H9 (cell line): ENCODE measurements around the gene ARHGDIB. TPM values are rescaled to one million over a fixed set of nuclear protein-coding genes. Genes with fewer than 3 reads are reported as not detected.

ENCODE experiments used
- DNase-seq: peaks from one replicate; pipeline ENCODE4 v3.0.0-alpha.2; 2017
- H2AFZ ChIP-seq: one replicate; pipeline ENCODE4 v1.6.1; 2013; ENCODE audit warnings: mild to moderate bottlenecking, low read length, control low read depth, moderate library complexity
- H2AK5ac ChIP-seq: 2 replicates; pipeline ENCODE4 v1.6.1; 2013; ENCODE audit warnings: low read length, control low read depth, mixed read lengths; ENCODE audit not compliant: insufficient read length
- H2BK120ac ChIP-seq: one replicate; pipeline ENCODE4 v1.6.1; 2013; ENCODE audit warnings: low read depth, mild to moderate bottlenecking, low read length, control low read depth, inconsistent platforms; ENCODE audit not compliant: poor library complexity, severe bottlenecking
- H2BK12ac ChIP-seq: 2 replicates; pipeline ENCODE4 v1.6.1; 2013; ENCODE audit warnings: low read length, control low read depth, mixed read lengths, low read depth; ENCODE audit not compliant: insufficient read length
- H2BK15ac ChIP-seq: 2 replicates; pipeline ENCODE4 v1.6.1; 2013; ENCODE audit warnings: low read depth, low read length, control low read depth
- H2BK20ac ChIP-seq: one replicate; pipeline ENCODE4 v1.6.1; 2013; ENCODE audit warnings: low read depth, mild to moderate bottlenecking, low read length, control low read depth, inconsistent platforms; ENCODE audit not compliant: poor library complexity, severe bottlenecking
- H2BK5ac ChIP-seq: 2 replicates; pipeline ENCODE4 v1.6.1; 2013; ENCODE audit warnings: low read length, control low read depth, mixed read lengths; ENCODE audit not compliant: insufficient read length
- H3K14ac ChIP-seq: 2 replicates; pipeline ENCODE4 v1.6.1; 2013; ENCODE audit warnings: low read length, control low read depth; ENCODE audit not compliant: insufficient read depth
- H3K18ac ChIP-seq: 2 replicates; pipeline ENCODE4 v1.6.1; 2013; ENCODE audit warnings: low read depth, mild to moderate bottlenecking, mixed read lengths, low read length, control low read depth; ENCODE audit not compliant: insufficient read length
- H3K23ac ChIP-seq: 2 replicates; pipeline ENCODE4 v1.6.1; 2013; ENCODE audit warnings: low read length, control low read depth, mixed read lengths, low read depth; ENCODE audit not compliant: insufficient read length
- H3K23me2 ChIP-seq: 2 replicates; pipeline ENCODE4 v1.6.1; 2013; ENCODE audit warnings: low read depth, mild to moderate bottlenecking, mixed read lengths, low read length, control low read depth; ENCODE audit not compliant: insufficient read length, poor library complexity, severe bottlenecking
- H3K27ac ChIP-seq: 2 replicates; pipeline ENCODE4 v1.5.1; 2013; ENCODE audit warnings: low read length, control low read depth, mixed read lengths, low read depth; ENCODE audit not compliant: insufficient read length
- H3K27me3 ChIP-seq: 2 replicates; pipeline ENCODE4 v1.6.1; 2013; ENCODE audit warnings: low read length, control low read depth, inconsistent platforms; ENCODE audit not compliant: insufficient read depth
- H3K4ac ChIP-seq: 2 replicates; pipeline ENCODE4 v1.6.1; 2013; ENCODE audit warnings: low read depth, mild to moderate bottlenecking, control low read depth, inconsistent platforms, low read length, moderate library complexity
- H3K4me1 ChIP-seq: 2 replicates; pipeline ENCODE4 v1.6.1; 2013; ENCODE audit warnings: low read length, control low read depth, inconsistent platforms; ENCODE audit not compliant: insufficient read depth
- H3K4me2 ChIP-seq: 2 replicates; pipeline ENCODE4 v1.6.1; 2013; ENCODE audit warnings: low read length, control low read depth, mixed read lengths; ENCODE audit not compliant: insufficient read length, insufficient read depth
- H3K56ac ChIP-seq: 2 replicates; pipeline ENCODE4 v1.6.1; 2013; ENCODE audit warnings: low read depth, mild to moderate bottlenecking, mixed read lengths, low read length, control low read depth; ENCODE audit not compliant: insufficient read length
- H3K79me1 ChIP-seq: 2 replicates; pipeline ENCODE4 v1.6.1; 2013; ENCODE audit warnings: low read depth, mild to moderate bottlenecking, moderate library complexity, low read length, control low read depth, inconsistent platforms; ENCODE audit not compliant: insufficient read depth, poor library complexity, severe bottlenecking
- H3K79me2 ChIP-seq: 2 replicates; pipeline ENCODE4 v1.6.1; 2013; ENCODE audit warnings: low read length, control low read depth, inconsistent platforms; ENCODE audit not compliant: insufficient read depth
- H3K9ac ChIP-seq: 2 replicates; pipeline ENCODE4 v1.6.1; 2013; ENCODE audit warnings: low read length, control low read depth, mixed read lengths; ENCODE audit not compliant: insufficient read length; ENCODE audit errors: extremely low read depth
- H3K9me3 ChIP-seq: one replicate; pipeline ENCODE4 v1.6.1; 2013; ENCODE audit warnings: low read depth, low read length, inconsistent platforms; ENCODE audit not compliant: control insufficient read depth
- H3T11ph ChIP-seq: one replicate; pipeline ENCODE4 v1.6.1; 2013; ENCODE audit warnings: mild to moderate bottlenecking, low read length, control low read depth, inconsistent platforms
- H4K20me1 ChIP-seq: one replicate; pipeline ENCODE4 v1.6.1; 2013; ENCODE audit not compliant: control insufficient read depth, insufficient read length, insufficient read depth
- H4K5ac ChIP-seq: 2 replicates; pipeline ENCODE4 v1.6.1; 2013; ENCODE audit warnings: low read depth, mild to moderate bottlenecking, mixed read lengths, low read length, control low read depth; ENCODE audit not compliant: insufficient read length
- H4K8ac ChIP-seq: replicated peaks from 2 replicates; pipeline ENCODE4 v1.6.1; 2013; ENCODE audit warnings: low read length, control low read depth, mixed read lengths, low read depth; ENCODE audit not compliant: insufficient read length
- H4K91ac ChIP-seq: 2 replicates; pipeline ENCODE4 v1.6.1; 2013; ENCODE audit warnings: low read depth, mild to moderate bottlenecking, moderate library complexity, mixed read lengths, low read length, control low read depth; ENCODE audit not compliant: insufficient read length
- H3K27ac Mint-ChIP-seq, 3 experiments: 2 replicates in 2 of 3; 3 replicates in 1 of 3; pipeline ENCODE4 v1.8.0; 2020 to 2021; ENCODE audit warnings: mixed read lengths in 3 of 3, mild to moderate bottlenecking in 1 of 3, moderate library complexity in 1 of 3
- H3K27me3 Mint-ChIP-seq: 2 replicates; pipeline ENCODE4 v1.8.0; 2021; ENCODE audit warnings: low read depth, mild to moderate bottlenecking, moderate library complexity, mixed read lengths
- H3K36me3 Mint-ChIP-seq, 3 experiments: 2 replicates in 2 of 3; 3 replicates in 1 of 3; pipeline ENCODE4 v1.8.0; 2020 to 2021; ENCODE audit warnings: low read depth in 3 of 3, mixed read lengths in 3 of 3; ENCODE audit not compliant: insufficient read depth in 1 of 3
- H3K4me1 Mint-ChIP-seq, 2 experiments: 2 replicates each; pipeline ENCODE4 v1.8.0; 2020; ENCODE audit warnings: mixed read lengths in 2 of 2
- H3K4me3 Mint-ChIP-seq, 2 experiments: 2 replicates in 1 of 2; 3 replicates in 1 of 2; pipeline ENCODE4 v1.8.0; 2020 to 2021; ENCODE audit warnings: mild to moderate bottlenecking in 2 of 2, mixed read lengths in 2 of 2, moderate library complexity in 1 of 2
- H3K9me3 Mint-ChIP-seq, 2 experiments: 2 replicates in 1 of 2; 3 replicates in 1 of 2; pipeline ENCODE4 v1.8.0; 2020; ENCODE audit warnings: mild to moderate bottlenecking in 2 of 2, mixed read lengths in 2 of 2, moderate library complexity in 1 of 2
- WGBS: extraction: QIAGEN DNeasy Blood & Tissue Kit; methylation state at CpG from one replicate; pipeline ENCODE4 v1.1.7; 2013; ENCODE audit warnings: missing lambda C conversion rate, low lambda C conversion rate, mixed read lengths; ENCODE audit not compliant: insufficient read length; ENCODE audit errors: extremely low coverage; 5-methylcytosine and 5-hydroxymethylcytosine counted together
- total RNA-seq: library from RNA; stranded (reverse); gene quantifications from 2 replicates; pipeline ENCODE4 v1.2.1, GENCODE V29; 2021
- TF ChIP-seq, protein P1 (sequence below): fragments of 200-600 bp; sonication (generic); conservative IDR thresholded peaks from 3 replicates; pipeline ENCODE4 v1.8.0; 2021; ENCODE audit warnings: antibody characterized with exemption, mild to moderate bottlenecking

Gene ARHGDIB
- total RNA-seq, 1 experiment from 2014 or later: 0.44 TPM

DNA sequence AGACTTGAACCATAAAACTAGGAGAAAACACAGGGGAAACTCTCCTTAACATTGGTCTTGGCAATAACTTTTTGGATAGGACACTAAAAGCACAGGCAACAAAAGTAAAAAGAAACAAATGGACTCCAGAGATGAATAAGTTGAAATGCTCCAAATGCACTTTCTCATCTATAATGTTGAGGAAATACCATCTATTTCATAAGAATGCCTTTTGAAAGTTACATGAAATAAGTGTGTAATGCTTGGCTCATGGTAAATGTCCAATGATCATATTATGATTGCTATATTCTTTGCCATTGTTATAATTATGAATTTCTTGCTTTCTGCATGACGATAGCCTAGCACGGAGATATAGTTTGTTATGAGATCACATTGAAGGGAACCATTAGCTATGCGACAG, 31.3 kb upstream of the ARHGDIB start:
- H4K8ac ChIP-seq: no peak overlapping the region
- H4K5ac ChIP-seq: no peak overlapping the region
- no peaks in the 10 kb centered on the region for H3K79me2 ChIP-seq
- no peaks in the 10 kb centered on the region for H3K23me2 ChIP-seq
- no peak for DNase-seq
- no peak overlapping the region for H3K9ac ChIP-seq
- H3K27me3 ChIP-seq: no peaks in the 10 kb centered on the region
- no peak overlapping the region for H2BK15ac ChIP-seq
- no CpG with 5 or more reads among the region's 3 CpGs for WGBS
- no peak overlapping the region for H3K18ac ChIP-seq
- no peak overlapping the region for H3K23ac ChIP-seq
- no peaks in the 10 kb centered on the region for H3K4me1 ChIP-seq
- peaks cover 7% of the 10 kb centered on the region in 2 experiments; a peak in 4 of 5 replicates for H3K9me3 Mint-ChIP-seq
- no peak overlapping the region for H2BK120ac ChIP-seq
- TF ChIP-seq, protein P1, sequence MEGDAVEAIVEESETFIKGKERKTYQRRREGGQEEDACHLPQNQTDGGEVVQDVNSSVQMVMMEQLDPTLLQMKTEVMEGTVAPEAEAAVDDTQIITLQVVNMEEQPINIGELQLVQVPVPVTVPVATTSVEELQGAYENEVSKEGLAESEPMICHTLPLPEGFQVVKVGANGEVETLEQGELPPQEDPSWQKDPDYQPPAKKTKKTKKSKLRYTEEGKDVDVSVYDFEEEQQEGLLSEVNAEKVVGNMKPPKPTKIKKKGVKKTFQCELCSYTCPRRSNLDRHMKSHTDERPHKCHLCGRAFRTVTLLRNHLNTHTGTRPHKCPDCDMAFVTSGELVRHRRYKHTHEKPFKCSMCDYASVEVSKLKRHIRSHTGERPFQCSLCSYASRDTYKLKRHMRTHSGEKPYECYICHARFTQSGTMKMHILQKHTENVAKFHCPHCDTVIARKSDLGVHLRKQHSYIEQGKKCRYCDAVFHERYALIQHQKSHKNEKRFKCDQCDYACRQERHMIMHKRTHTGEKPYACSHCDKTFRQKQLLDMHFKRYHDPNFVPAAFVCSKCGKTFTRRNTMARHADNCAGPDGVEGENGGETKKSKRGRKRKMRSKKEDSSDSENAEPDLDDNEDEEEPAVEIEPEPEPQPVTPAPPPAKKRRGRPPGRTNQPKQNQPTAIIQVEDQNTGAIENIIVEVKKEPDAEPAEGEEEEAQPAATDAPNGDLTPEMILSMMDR: no peak
- no peaks in the 10 kb centered on the region for H3K27me3 Mint-ChIP-seq
- H3K4ac ChIP-seq: no peak overlapping the region
- no peak overlapping the region for H2AFZ ChIP-seq
- no peak overlapping the region for H3K4me3 Mint-ChIP-seq
- no peaks in the 10 kb centered on the region for H3K4me1 Mint-ChIP-seq
- no peak overlapping the region for H3K27ac Mint-ChIP-seq
- no peaks in the 10 kb centered on the region for H3K79me1 ChIP-seq
- H4K20me1 ChIP-seq: no peaks in the 10 kb centered on the region
- H2AK5ac ChIP-seq: no peak overlapping the region
- H4K91ac ChIP-seq: no peak overlapping the region
- H2BK12ac ChIP-seq: no peak overlapping the region
- H3T11ph ChIP-seq: no peak overlapping the region
- H2BK20ac ChIP-seq: no peak overlapping the region
- H3K4me2 ChIP-seq: no peak overlapping the region
- no peak overlapping the region for H3K56ac ChIP-seq
- H3K27ac ChIP-seq: no peak overlapping the region
- H3K14ac ChIP-seq: no peak overlapping the region
- no peak overlapping the region for H2BK5ac ChIP-seq
- no peaks in the 10 kb centered on the region for H3K9me3 ChIP-seq
- H3K36me3 Mint-ChIP-seq: no peaks in the 10 kb centered on the region
